Pancreas (tissue), 10 donors: ENCODE data around the gene U2AF1. TPM values are rescaled to one million over a fixed set of nuclear protein-coding genes. Genes with fewer than 3 reads are reported as not detected.
"Not testable (repeated sequence)": the region's sequence is repeated elsewhere in the genome, so short reads cannot be mapped to it uniquely, and the experiment has no call there.

Source experiments
- ATAC-seq, 4 donors: fragments of 200-7000 bp; cut with Tn5 transposase; one replicate each; pipeline versions ENCODE4 v1.8.0 to v1.9.1; 2020; ENCODE audit warnings: mild to moderate bottlenecking in 4 of 4, moderate library complexity in 4 of 4
- DNase-seq, 6 donors: peaks; one replicate each; pipeline ENCODE4 v3.0.0-alpha.2; 2020
- FAIRE-seq: peaks from 2 replicates; lab custom pipeline; 2012; peaks lifted over from hg19 to GRCh38; lab: Jason Lieb, UNC
- H3K27ac ChIP-seq, 4 donors: fragments of 200-600 bp; sonication (generic); 1 replicate in 3 of 4; 2 replicates in 1 of 4; pipeline versions ENCODE4 v1.5.0 to v1.8.0; 2020
- H3K27me3 ChIP-seq, 4 donors: fragments of 200-600 bp; one replicate each; pipeline ENCODE4 v1.8.0; 2021
- H3K36me3 ChIP-seq, 3 donors: fragments of 200-600 bp; sonication (generic) in 1 of 3; one replicate each; pipeline versions ENCODE4 v1.5.0 to v1.8.0; 2020 to 2021
- H3K4me1 ChIP-seq, 3 donors: fragments of 200-600 bp; one replicate each; pipeline ENCODE4 v1.8.0; 2021
- H3K4me3 ChIP-seq, 4 donors: fragments of 200-600 bp; sonication (generic) in 2 of 4; one replicate each; pipeline versions ENCODE4 v1.5.0 to v1.8.0; 2020 to 2021
- H3K9me3 ChIP-seq, 4 donors: fragments of 200-600 bp; one replicate each; pipeline ENCODE4 v1.8.0; 2021
- WGBS, 2 donors: extraction: QIAGEN DNeasy Blood & Tissue Kit; methylation state at CpG; one replicate each; pipeline ENCODE4 v1.1.7; 2013; 5-methylcytosine and 5-hydroxymethylcytosine counted together
- intact Hi-C, 3 donors: fragments of 100-400 bp; cut with DNase I; formaldehyde crosslinking; loops; one replicate each; pipeline versions ENCODE4 v1.11.1 to v1.14.2; 2022
- polyA plus RNA-seq, 2 donors: library from polyadenylated mRNA; stranded (reverse); fragments of 200-250 nt; gene quantifications; one replicate each; pipeline ENCODE4 v1.2.3, GENCODE V29; 2013
- total RNA-seq, 6 donors: library from RNA; stranded (reverse); fragmentation: NEBNext Ultra II Directional in 4 of 6; extraction: Animal tissue kit (Norgen Biotek cat#: 25700) in 4 of 6; gene quantifications; one replicate each; pipeline versions ENCODE4 v1.2.1 to v1.2.4, GENCODE V29; 2021 to 2023
- donor health status: healthy with polysubstance abuse.
- donor health status: DM: no; HTN: no; CAD: no; lungs with moderate emphysema.
- donor health status: DM: no; HTN: no; CAD: no.
- donor health status: control.
- donor health status: control.
- donor health status: Bipolar disorder and iron deficiency.
- donor health status: DM: yes; HTN: yes; CAD: no.
- donor health status: DM: no; HTN: no; CAD: no.
- donor health status: DM: no; HTN: no; CAD: no.
- donor health status: DM: yes; HTN: yes; CAD: no.

Gene U2AF1
- total and polyA plus RNA-seq, 8 donors, result 3.9 to 30.5 (median 22.6) TPM

DNA sequence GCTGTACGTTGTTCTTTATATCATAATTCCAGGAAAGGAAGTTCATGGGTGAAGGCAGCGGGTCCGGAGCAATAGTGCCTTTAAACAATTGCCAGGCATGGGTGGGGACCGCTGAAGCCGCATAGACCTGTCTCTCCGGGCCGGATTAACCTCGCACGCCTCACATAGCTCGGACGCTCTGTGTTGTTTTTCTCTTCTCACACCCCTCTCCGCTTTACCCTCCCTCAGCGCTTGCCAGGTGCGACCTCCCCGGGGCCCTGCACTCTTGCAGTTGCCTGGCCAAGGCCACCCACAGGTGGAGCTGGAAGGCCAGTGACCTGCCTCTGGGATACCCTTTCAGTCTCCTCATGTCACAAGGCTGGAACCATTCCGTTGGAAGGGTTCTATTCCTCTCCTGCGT is 807 bp upstream of the U2AF1 start:
- WGBS, 2 donors, result no CpG with 5 or more reads among the region's 17 CpGs
- intact Hi-C loops, H3K36me3 ChIP-seq, FAIRE-seq, H3K27me3 ChIP-seq, H3K9me3 ChIP-seq, H3K27ac ChIP-seq, H3K4me1 ChIP-seq, H3K4me3 ChIP-seq, DNase-seq: not testable (repeated sequence)
- ATAC-seq, result peak; percentile 19 to 41 (median 22)

DNA sequence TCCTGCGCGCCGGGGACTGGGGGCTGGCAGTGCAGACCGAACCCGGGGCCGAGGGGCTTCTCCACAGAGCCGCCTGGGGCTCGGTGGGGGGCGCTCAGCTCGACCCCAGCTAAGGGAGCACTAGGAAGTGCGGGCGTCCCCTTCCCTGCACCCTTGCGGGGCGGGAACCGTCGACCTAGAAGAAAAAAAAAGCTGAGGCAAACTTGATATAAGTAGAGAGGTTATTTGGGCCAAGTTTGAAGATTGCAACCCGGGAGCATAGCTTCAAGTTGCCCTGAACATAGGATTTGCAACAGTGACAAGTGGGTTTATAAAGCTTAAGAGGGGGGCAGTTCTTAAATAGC is 396 bp upstream of the U2AF1 start:
- H3K4me1 ChIP-seq, H3K4me3 ChIP-seq, H3K27me3 ChIP-seq, FAIRE-seq, H3K36me3 ChIP-seq, intact Hi-C loops, DNase-seq, H3K27ac ChIP-seq, H3K9me3 ChIP-seq: not testable (repeated sequence)
- WGBS, 2 donors, result no CpG with 5 or more reads among the region's 17 CpGs
- ATAC-seq, result peak in 3 of 4 donors; percentile 23 to 48 (median 26)

GRCh38 chr21:43104642-43105041 is 2.7 kb downstream of the U2AF1 start:
- 34 to 44% methylated on average over 2 of the region's 5 CpGs for WGBS, 2 donors
- H3K36me3 ChIP-seq, H3K27ac ChIP-seq, FAIRE-seq, intact Hi-C loops, H3K27me3 ChIP-seq, H3K4me3 ChIP-seq, H3K4me1 ChIP-seq, ATAC-seq, H3K9me3 ChIP-seq: not testable (repeated sequence)
- peak in 1 of 6 donors; percentile 8 for DNase-seq

GRCh38 chr21:43102281-43102680 is 5.1 kb downstream of the U2AF1 start:
- H3K27ac ChIP-seq, FAIRE-seq, H3K36me3 ChIP-seq, DNase-seq, H3K4me1 ChIP-seq, H3K4me3 ChIP-seq, intact Hi-C loops, ATAC-seq, H3K27me3 ChIP-seq, H3K9me3 ChIP-seq: not testable (repeated sequence)
- no CpG with 5 or more reads among the region's 4 CpGs for WGBS, 2 donors

DNA sequence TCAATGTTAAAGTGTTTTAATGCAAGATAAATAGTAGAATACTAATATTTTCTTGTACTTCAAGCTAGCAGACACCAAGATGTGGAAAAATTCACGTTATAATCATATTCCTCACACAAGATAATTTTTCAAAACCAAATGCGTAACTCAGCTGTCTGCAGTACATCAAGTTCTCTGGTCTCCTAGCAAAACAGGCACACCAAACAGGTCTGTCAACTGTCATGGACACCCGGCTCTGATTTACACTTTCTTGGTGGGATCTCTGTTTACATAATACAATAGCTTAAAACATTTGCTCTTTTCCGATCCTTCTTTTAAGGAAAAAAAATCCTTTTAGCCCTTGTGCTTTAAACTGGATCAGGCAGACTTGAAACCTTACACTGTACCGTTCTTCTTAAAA is 5.7 kb downstream of the U2AF1 start:
- H3K27me3 ChIP-seq, H3K4me3 ChIP-seq, intact Hi-C loops, H3K36me3 ChIP-seq, H3K27ac ChIP-seq, FAIRE-seq, H3K4me1 ChIP-seq, H3K9me3 ChIP-seq, DNase-seq, ATAC-seq: not testable (repeated sequence)
- WGBS, 2 donors, result no CpG with 5 or more reads among the region's 5 CpGs

DNA sequence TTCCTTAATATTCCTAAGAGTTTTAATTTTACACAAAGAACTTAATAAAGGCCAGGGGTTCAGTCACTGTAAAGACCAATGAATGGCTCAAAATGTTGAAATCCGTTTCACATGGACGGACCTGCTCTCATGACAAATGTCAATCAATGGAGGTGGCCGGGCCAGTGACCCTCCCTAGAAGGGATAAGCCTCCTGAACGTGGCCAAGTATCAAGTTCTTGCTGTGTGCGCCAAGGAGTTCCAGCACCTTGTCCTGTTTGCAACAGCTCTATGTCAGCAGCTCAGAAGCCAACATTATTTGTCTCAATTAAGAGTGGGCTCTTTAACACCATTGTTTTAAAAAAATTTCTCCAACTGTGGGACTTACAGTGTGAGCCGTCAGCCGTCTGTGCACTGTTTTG is 6.4 kb downstream of the U2AF1 start:
- H3K9me3 ChIP-seq, H3K27ac ChIP-seq, intact Hi-C loops, H3K36me3 ChIP-seq, FAIRE-seq, H3K4me3 ChIP-seq, H3K27me3 ChIP-seq, ATAC-seq, DNase-seq, H3K4me1 ChIP-seq: not testable (repeated sequence)
- WGBS, 2 donors, result no CpG with 5 or more reads among the region's 7 CpGs

DNA sequence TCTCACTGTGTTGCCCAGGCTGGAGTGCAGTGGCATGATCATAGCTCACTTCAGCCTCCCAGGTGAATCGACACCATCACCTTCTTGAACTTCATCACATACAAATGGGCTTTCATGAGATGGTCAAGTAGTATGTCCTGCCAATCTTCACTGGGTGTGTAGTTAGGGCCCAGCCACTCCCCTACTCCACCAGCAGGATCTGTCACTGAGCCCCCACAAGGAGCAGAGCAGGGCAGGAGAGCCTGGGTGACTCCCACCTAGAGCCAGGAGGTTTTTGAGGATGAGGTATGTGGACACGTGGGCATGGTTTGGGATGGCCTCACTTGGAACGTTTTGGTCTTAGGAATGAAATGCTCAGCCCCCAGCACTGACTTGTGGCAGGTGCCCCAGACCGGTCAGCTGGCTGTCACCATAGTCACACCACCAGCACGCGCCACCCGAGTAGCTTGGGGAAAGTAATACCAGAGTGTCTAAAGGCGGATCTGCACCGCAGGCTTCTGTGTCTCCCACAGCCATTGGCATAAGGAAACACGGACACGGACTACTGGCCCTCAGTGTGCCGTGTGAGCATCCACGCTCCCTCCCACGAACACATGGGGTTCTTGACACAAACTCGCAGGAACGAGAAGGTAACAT is 15.3 kb downstream of the U2AF1 start:
- H3K9me3 ChIP-seq, intact Hi-C loops, H3K4me1 ChIP-seq, FAIRE-seq, H3K4me3 ChIP-seq, DNase-seq, H3K36me3 ChIP-seq, H3K27ac ChIP-seq, H3K27me3 ChIP-seq: not testable (repeated sequence)
- no CpG with 5 or more reads among the region's 16 CpGs for WGBS, 2 donors
- ATAC-seq, result peak in 1 of 4 donors; percentile 15

- intact Hi-C loops, FAIRE-seq: not testable (repeated sequence)
Observed at GRCh38 chr21:43090947-43091346, 16.4 kb downstream of the U2AF1 start.

DNA sequence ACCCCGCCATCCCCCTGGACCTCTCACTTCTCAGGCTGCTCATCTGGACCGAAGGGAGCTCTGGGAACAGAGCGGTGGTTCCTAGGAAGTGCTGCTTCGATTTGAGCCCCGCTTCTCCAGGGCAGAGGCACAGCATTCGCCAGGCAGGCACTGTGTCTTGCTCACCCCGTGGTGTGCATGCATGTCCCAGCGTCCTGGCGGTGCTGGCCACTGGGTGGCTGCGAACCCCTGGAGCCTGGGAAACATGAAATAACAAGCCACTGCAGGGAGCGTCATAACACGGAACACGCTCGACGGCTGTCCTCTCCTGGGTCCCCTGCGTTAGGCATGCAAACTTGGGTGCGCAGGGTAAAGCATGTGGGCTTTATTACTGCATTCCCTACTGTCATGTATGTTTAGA is 17.9 kb downstream of the U2AF1 start:
- intact Hi-C loops, DNase-seq, ATAC-seq, H3K4me1 ChIP-seq, FAIRE-seq, H3K27ac ChIP-seq, H3K36me3 ChIP-seq, H3K27me3 ChIP-seq, H3K4me3 ChIP-seq, H3K9me3 ChIP-seq: not testable (repeated sequence)
- WGBS, 2 donors, result no CpG with 5 or more reads among the region's 17 CpGs

More at GRCh38 chr21:43090947-43091346, 16.4 kb downstream of the U2AF1 start:
- H3K27ac ChIP-seq, H3K36me3 ChIP-seq, H3K27me3 ChIP-seq, DNase-seq, ATAC-seq, H3K9me3 ChIP-seq, H3K4me1 ChIP-seq, H3K4me3 ChIP-seq: not testable (repeated sequence)
- WGBS, 2 donors, result 85% methylated on average over 1 of the region's 3 CpGs; no CpG with 5 or more reads in 1 of the 2 donors

- H3K4me1 ChIP-seq, H3K27me3 ChIP-seq, FAIRE-seq, H3K9me3 ChIP-seq, H3K27ac ChIP-seq, H3K4me3 ChIP-seq, intact Hi-C loops, DNase-seq, H3K36me3 ChIP-seq: not testable (repeated sequence)
- no CpG with 5 or more reads among the region's 24 CpGs for WGBS, 2 donors
- peak; percentile 79 to 87 (median 86) for ATAC-seq
Observed at GRCh38 chr21:43082587-43083300, 24.6 kb downstream of the U2AF1 start.

GRCh38 chr21:43076643-43077042 is 30.7 kb downstream of the U2AF1 start:
- 8% methylated on average over 12 of the region's 28 CpGs; no CpG with 5 or more reads in 1 of the 2 donors for WGBS, 2 donors
- intact Hi-C loops, result not testable (repeated sequence)

GRCh38 chr21:43076023-43076637 is 31.2 kb downstream of the U2AF1 start:
- H3K36me3 ChIP-seq, FAIRE-seq, DNase-seq, H3K4me1 ChIP-seq, H3K27ac ChIP-seq, H3K9me3 ChIP-seq, H3K4me3 ChIP-seq, intact Hi-C loops, H3K27me3 ChIP-seq: not testable (repeated sequence)
- WGBS, 2 donors, result no CpG with 5 or more reads among the region's 77 CpGs
- ATAC-seq, result peak in 3 of 4 donors; percentile 8 to 32 (median 23)

More at GRCh38 chr21:43076643-43077042, 30.7 kb downstream of the U2AF1 start:
- not testable (repeated sequence) for H3K4me1 ChIP-seq, H3K36me3 ChIP-seq, H3K9me3 ChIP-seq, H3K4me3 ChIP-seq, H3K27ac ChIP-seq, H3K27me3 ChIP-seq, FAIRE-seq
- DNase-seq (peak in 2 of 6 donors; percentile 12 to 44), ATAC-seq (peak; percentile 8 to 29 (median 13))
